Adrenal gland (tissue), 5 donors: ENCODE data around the gene ATXN1.

ENCODE experiments used
- POLR2A ChIP-seq, 2 donors: fragments of 450-650 bp; IDR thresholded peaks; one replicate each; pipeline ENCODE4 v1.6.1; 2017; ENCODE audit warnings: antibody characterized with exemption in 2 of 2, mild to moderate bottlenecking in 2 of 2, moderate library complexity in 1 of 2
- TF ChIP-seq, protein P1 (sequence below), 6 experiments: fragments of 450-650 bp in 4 of 6; fragments of 200-600 bp in 2 of 6; sonication (generic) in 1 of 6; IDR thresholded peaks; 1 replicate in 5 of 6; 2 replicates in 1 of 6; pipeline versions ENCODE4 v1.5.1 to v1.8.0; 2016 to 2021; ENCODE audit warnings: antibody characterized with exemption in 6 of 6, mild to moderate bottlenecking in 2 of 6, moderate library complexity in 1 of 6
- donor health status: DM: no; HTN: no; CAD: no.

DNA sequence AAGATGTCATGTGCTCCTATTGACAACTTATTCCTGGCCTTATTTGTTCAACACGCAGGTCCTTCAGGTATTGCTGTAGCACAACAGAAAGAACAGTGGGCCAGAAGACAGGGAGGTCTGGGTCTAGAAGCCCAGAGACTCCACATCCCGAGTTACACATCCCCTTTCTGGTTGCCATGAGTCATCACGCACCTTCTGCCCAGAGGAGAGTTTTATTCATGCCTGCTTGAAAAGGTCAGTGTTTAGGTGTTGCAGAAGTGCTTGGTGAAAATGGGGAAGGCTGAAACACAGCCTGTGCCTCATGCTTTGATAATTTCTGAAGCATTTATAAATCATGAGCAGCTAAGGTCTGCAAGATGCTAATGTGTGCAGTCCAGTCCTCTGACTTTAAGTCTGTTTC, 266.5 kb downstream of the ATXN1 start:
- TF ChIP-seq, protein P1, sequence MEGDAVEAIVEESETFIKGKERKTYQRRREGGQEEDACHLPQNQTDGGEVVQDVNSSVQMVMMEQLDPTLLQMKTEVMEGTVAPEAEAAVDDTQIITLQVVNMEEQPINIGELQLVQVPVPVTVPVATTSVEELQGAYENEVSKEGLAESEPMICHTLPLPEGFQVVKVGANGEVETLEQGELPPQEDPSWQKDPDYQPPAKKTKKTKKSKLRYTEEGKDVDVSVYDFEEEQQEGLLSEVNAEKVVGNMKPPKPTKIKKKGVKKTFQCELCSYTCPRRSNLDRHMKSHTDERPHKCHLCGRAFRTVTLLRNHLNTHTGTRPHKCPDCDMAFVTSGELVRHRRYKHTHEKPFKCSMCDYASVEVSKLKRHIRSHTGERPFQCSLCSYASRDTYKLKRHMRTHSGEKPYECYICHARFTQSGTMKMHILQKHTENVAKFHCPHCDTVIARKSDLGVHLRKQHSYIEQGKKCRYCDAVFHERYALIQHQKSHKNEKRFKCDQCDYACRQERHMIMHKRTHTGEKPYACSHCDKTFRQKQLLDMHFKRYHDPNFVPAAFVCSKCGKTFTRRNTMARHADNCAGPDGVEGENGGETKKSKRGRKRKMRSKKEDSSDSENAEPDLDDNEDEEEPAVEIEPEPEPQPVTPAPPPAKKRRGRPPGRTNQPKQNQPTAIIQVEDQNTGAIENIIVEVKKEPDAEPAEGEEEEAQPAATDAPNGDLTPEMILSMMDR (IDR thresholded peaks at IDR 0.05) = no peak
- TF ChIP-seq POLR2A (IDR thresholded peaks at IDR 0.05) = no peak
